GM10266 (cell line): ENCODE data around the gene BRINP2.

Experiments used
- DNase-seq: peaks from one replicate; pipeline ENCODE4 v3.0.0; 2012; ENCODE audit errors: extremely low spot score
- CTCF ChIP-seq: IDR thresholded peaks from 2 replicates; pipeline ENCODE4 v1.5.1; 2012; ENCODE audit warnings: mild to moderate bottlenecking, low read depth; ENCODE audit not compliant: control insufficient read depth, insufficient read depth; ENCODE audit errors: missing control alignments

BRINP2 gene

DNA sequence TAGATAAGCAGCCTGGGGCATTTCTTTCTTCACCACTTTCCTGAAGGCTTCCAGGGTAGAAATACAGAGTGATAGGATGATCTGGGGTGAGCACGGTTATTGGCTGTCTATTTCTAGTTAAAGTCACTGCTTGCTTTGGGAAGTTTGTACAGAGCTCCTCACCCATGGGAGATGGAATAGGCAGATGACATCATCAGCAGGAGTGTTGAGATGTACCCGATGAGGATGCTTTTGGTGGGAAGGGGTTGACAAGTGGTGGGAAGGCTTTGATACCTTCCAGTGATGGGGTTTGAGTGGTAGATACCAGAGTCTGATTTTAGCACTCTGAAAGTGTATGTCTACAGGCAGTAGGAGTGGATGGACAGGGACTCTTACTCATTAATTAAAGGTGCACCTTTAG lies 112.6 kb downstream of the BRINP2 start:
- no peak for TF ChIP-seq CTCF
- no peak for DNase-seq

DNA sequence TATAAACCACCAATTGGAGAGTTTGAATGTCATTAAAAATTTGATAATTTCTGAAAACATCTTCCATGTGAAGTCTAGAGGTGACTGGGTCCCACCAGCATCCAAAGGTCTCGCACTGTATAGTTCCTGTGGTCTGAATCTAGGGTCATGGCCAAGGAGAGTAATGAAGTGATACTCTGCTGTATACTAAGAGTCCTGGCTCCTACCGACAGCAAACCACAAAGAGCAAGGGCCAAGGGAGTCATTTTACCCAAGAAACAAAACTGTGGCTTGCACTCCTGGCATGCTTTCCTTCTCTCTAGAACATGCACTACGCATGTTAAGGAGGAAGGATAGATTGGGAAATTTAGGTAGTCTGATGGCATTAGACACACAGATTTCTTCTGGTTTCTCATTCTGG lies 115.6 kb downstream of the BRINP2 start:
- DNase-seq: no peak
- TF ChIP-seq CTCF: no peak

DNA sequence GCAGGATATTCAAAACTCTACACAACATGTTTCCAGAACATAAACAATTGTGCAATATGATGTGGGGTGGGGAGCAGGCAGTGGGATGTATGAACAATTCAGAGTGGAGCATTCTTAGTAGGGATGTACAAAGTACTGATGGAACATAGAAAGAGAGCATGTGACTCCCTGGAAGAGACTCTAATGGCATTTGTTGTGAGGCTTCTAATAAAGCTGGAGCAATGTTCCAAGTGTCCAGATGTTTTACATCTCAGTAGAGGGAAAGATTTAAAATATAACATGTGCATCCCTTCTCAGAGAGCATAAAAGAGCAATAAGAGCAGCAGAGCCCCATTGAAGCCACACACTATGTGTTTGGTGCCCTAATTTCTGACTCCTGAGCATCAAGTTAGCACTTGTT lies 116.5 kb downstream of the BRINP2 start:
- TF ChIP-seq CTCF: no peak
- no peak for DNase-seq

- no peak for DNase-seq
Measured at GRCh38 chr1:177287994-177288393, 117.2 kb downstream of the BRINP2 start.

GRCh38 chr1:177289532-177289931 lies 118.8 kb downstream of the BRINP2 start:
- no peak for TF ChIP-seq CTCF
- DNase-seq: no peak

More at GRCh38 chr1:177287994-177288393, 117.2 kb downstream of the BRINP2 start:
- TF ChIP-seq CTCF: no peak

DNA sequence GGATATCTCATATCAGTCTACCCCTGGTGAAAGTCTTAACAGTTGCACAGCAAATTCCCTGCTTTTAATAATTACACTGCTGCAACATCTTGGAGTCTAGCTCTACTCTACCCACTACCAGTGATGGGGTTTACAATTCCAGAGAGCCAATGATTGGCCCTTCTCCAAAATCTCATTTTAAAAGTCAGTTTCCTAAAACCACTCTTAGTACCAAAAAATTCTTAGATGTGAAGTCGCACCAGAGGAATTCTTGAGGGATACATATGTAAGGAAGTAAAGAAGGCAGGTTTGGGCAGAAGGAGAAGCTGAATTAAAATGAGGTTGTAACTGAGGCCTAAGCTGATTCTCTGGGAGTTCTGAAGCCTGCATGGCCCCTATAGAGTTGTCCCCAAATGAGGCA lies 129.7 kb downstream of the BRINP2 start:
- DNase-seq: no peak
- TF ChIP-seq CTCF: no peak

GRCh38 chr1:177301425-177302124 lies 130.8 kb downstream of the BRINP2 start:
- TF ChIP-seq CTCF: no peak
- no peak for DNase-seq
